ENCODE measurements around the gene LY6G5C.

The LY6G5C gene

DNA sequence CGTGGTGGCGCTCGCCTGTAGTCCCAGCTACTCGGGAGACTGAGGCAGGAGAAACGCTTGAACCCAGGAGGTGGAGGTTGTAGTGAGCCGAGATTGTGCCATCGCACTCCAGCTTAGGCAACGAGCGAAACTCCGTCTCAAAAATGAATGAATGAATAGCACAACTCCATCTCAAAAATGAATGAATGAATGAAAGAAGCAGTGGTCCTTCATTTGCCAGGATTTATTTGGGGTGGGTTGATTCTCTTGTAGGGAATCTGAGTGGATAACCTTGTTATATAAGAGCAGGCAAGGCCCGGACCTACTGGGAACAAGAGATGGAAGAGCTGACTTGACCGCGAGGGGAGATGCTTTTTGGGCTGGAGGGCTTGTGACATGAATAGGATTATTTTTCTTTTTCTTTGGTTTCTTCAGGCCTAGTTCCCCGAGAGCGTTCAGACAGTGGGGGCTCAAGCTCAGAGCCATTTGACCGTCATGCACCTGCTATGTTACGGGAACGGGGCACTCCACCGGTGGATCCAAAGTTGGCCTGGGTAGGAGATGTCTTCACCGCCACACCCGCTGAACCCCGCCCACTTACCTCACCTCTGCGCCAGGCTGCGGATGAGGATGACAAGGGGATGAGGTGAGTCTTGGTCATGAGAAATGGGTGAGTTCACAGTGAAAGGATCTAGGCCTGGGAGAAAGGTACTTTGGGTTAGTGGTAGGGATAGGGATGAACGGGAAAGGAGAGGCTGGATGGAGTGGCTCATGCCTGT, 50.5 kb downstream of the LY6G5C start:
- Histone ChIP-seq H3K27ac (ENCODE audit: low read depth, low read length) (no peak overlapping the region), H3K9me3 (ENCODE audit: low read length) (no peaks in the 10 kb centered on the region), H3K36me3 (ENCODE audit: insufficient read depth, low read length) (peaks cover 96% of the 10 kb centered on the region), H3K4me3 (ENCODE audit: low read depth in 1 of 2, low read length in 2 of 2) (no peak overlapping the region), H3K4me1 (ENCODE audit: insufficient read depth, low read length) (no peaks in the 10 kb centered on the region), H3K9ac (ENCODE audit: low read length) (no peak overlapping the region), H3K27me3 (ENCODE audit: control insufficient read depth in 1 of 2, insufficient read depth in 2 of 2, low read length in 2 of 2) (no peaks in the 10 kb centered on the region)

DNA sequence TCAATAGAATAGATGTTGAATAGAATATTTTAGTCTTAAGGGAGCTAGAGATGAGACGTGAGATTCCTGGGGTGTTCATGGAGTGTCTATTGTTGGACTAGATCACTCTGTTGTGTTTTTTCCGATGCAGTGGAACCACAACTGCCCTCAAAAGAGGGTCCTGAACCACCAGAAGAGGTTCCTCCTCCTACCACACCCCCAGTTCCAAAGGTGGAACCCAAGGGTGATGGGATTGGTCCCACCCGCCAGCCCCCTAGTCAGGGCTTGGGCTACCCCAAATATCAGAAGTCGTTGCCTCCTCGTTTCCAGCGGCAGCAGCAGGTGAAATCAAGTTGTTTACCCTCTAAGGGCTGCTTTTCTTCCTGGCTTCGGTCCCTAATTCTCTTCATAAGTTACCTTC, 51.9 kb downstream of the LY6G5C start:
- Histone ChIP-seq H3K4me1 (ENCODE audit: insufficient read depth, low read length) (no peaks in the 10 kb centered on the region), H3K4me3 (ENCODE audit: low read depth in 1 of 2, low read length in 2 of 2) (no peak overlapping the region), H3K9me3 (ENCODE audit: low read length) (no peaks in the 10 kb centered on the region), H3K9ac (ENCODE audit: low read length) (no peak overlapping the region), H3K36me3 (ENCODE audit: insufficient read depth, low read length) (peaks cover 96% of the 10 kb centered on the region), H3K27ac (ENCODE audit: low read depth, low read length) (no peak overlapping the region), H3K27me3 (ENCODE audit: control insufficient read depth in 1 of 2, insufficient read depth in 2 of 2, low read length in 2 of 2) (no peaks in the 10 kb centered on the region)

DNA sequence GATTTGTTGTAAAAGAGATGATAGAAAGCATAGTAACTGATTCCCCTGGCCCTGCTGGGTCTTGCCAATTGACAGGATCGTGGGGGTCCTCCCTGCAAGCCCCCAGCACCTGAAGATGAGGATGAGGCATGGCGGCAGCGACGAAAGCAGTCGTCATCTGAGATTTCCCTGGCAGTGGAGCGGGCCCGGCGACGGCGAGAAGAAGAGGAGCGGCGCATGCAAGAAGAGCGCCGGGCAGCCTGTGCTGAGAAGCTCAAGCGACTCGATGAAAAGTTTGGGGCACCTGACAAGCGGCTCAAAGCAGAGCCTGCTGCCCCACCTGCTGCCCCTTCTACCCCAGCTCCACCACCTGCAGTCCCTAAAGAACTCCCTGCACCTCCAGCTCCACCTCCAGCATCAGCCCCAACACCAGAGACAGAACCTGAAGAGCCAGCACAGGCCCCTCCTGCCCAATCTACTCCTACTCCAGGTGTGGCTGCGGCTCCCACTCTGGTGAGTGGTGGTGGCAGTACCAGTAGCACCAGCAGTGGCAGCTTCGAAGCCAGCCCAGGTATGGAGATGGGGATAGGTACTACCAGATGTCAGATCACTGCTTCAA, 53.1 kb downstream of the LY6G5C start:
- H3K27me3 ChIP-seq (ENCODE audit: control insufficient read depth in 1 of 2, insufficient read depth in 2 of 2, low read length in 2 of 2) = no peaks in the 10 kb centered on the region
- H3K36me3 ChIP-seq (ENCODE audit: insufficient read depth, low read length) = peaks cover 93% of the 10 kb centered on the region
- no peaks in the 10 kb centered on the region for H3K9me3 ChIP-seq (ENCODE audit: low read length)
- peaks cover 2% of the 10 kb centered on the region for H3K4me1 ChIP-seq (ENCODE audit: insufficient read depth, low read length)
- no peak overlapping the region for H3K27ac ChIP-seq (ENCODE audit: low read depth, low read length)
- H3K4me3 ChIP-seq (ENCODE audit: low read depth in 1 of 2, low read length in 2 of 2) = no peak overlapping the region
- no peak overlapping the region for H3K9ac ChIP-seq (ENCODE audit: low read length)

DNA sequence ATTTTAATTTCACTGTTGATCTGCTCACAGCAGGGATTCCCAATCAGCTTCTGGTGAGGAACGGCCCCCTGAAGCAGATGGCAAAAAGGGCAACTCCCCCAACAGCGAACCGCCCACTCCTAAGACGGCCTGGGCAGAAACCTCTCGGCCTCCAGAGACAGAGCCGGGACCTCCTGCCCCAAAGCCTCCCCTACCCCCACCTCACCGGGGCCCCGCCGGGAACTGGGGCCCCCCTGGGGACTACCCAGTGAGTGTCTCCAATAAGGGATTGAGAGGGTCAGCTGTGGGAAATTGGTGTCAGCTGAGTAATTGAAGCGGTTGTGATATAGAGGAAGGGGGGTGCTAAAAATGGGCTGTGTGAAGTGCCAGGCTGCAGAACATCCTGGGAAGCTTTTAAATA, 53.9 kb downstream of the LY6G5C start:
- Histone ChIP-seq H3K9me3 (ENCODE audit: low read length) (no peaks in the 10 kb centered on the region), H3K9ac (ENCODE audit: low read length) (no peak overlapping the region), H3K27ac (ENCODE audit: low read depth, low read length) (no peak overlapping the region), H3K4me1 (ENCODE audit: insufficient read depth, low read length) (peaks cover 10% of the 10 kb centered on the region), H3K4me3 (ENCODE audit: low read depth in 1 of 2, low read length in 2 of 2) (no peak overlapping the region), H3K27me3 (ENCODE audit: control insufficient read depth in 1 of 2, insufficient read depth in 2 of 2, low read length in 2 of 2) (no peaks in the 10 kb centered on the region), H3K36me3 (ENCODE audit: insufficient read depth, low read length) (peaks cover 85% of the 10 kb centered on the region)
